H1 (cell line): ENCODE measurements around the gene ROBO2.

Source experiments
- EZH2 ChIP-seq: fragments of 200-600 bp; sonication (generic); IDR thresholded peaks from 2 replicates; pipeline ENCODE4 v1.7.1; 2012; ENCODE audit warnings: low read depth, mild to moderate bottlenecking, moderate library complexity, low read length, inconsistent platforms; ENCODE audit not compliant: severe bottlenecking
- GABPA ChIP-seq: IDR thresholded peaks from 2 replicates; pipeline ENCODE4 v1.6.1; 2011; ENCODE audit warnings: mild to moderate bottlenecking, low read length, moderate library complexity, borderline replicate concordance; ENCODE audit not compliant: insufficient read depth
- HDAC2 ChIP-seq, 2 experiments: fragments of 300-600 bp in 1 of 2; sonication (generic) in 1 of 2; IDR thresholded peaks; 2 replicates each; pipeline ENCODE4 v1.6.1; 2011 to 2012; ENCODE audit warnings: low read depth in 2 of 2, low read length in 2 of 2, mild to moderate bottlenecking in 2 of 2, moderate library complexity in 2 of 2, borderline replicate concordance in 1 of 2, inconsistent platforms in 1 of 2
- POLR2A ChIP-seq, 2 experiments: IDR thresholded peaks; 1 replicate in 1 of 2; 2 replicates in 1 of 2; pipeline ENCODE4 v1.6.1; 2011; ENCODE audit warnings: low read depth in 2 of 2, low read length in 2 of 2, mild to moderate bottlenecking in 2 of 2; ENCODE audit errors: control extremely low read depth in 1 of 2
- POLR2AphosphoS5 ChIP-seq: IDR thresholded peaks from 2 replicates; pipeline ENCODE4 v1.6.1; 2011; ENCODE audit warnings: low read depth, low read length
- TAF1 ChIP-seq: IDR thresholded peaks from 2 replicates; pipeline ENCODE4 v1.6.1; 2011; ENCODE audit warnings: mild to moderate bottlenecking, low read depth, low read length
- TCF12 ChIP-seq: IDR thresholded peaks from 2 replicates; pipeline ENCODE4 v1.6.1; 2011; ENCODE audit warnings: low read depth, mild to moderate bottlenecking, low read length
- USF2 ChIP-seq: IDR thresholded peaks from 2 replicates; pipeline ENCODE4 v1.6.1; 2011; ENCODE audit warnings: low read length, improper control_type of control experiment
- TF ChIP-seq, protein P1 (sequence below), 3 experiments: IDR thresholded peaks; 1 replicate in 2 of 3; 2 replicates in 1 of 3; pipeline versions ENCODE4 v1.5.1 to v1.6.1; 2011; ENCODE audit warnings: low read length in 3 of 3, mild to moderate bottlenecking in 3 of 3, inconsistent platforms in 2 of 3, low read depth in 1 of 3, moderate library complexity in 1 of 3; ENCODE audit not compliant: insufficient read depth in 1 of 3; ENCODE audit errors: control extremely low read depth in 1 of 3

DNA sequence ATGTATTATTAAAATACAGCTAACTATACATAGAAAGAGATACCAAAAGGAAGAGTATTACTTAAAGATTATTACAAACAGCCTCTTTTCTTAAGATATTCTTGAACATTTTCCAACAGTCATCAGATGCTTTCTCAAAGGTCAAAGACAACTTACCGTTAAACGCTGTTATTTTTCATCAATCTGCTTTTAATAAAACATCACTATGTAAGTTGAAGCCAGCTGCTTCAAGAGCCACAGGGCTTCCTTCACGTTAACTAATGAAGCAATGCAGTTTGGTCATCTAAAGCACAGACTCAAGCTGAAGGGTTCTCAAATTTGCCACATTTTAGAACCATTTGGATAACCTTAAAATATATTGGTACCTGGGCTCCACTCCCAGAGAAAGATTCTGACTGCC is 578.8 kb downstream of the ROBO2 start:
- no peak for TF ChIP-seq TAF1
- TF ChIP-seq USF2: no peak
- TF ChIP-seq POLR2AphosphoS5: no peak
- no peak for TF ChIP-seq HDAC2 (IDR thresholded peaks at IDR 0.05; ENCODE audit: borderline replicate concordance in 1 of 2, low read depth in 2 of 2, low read length in 2 of 2)
- TF ChIP-seq TCF12: no peak
- no peak for TF ChIP-seq EZH2
- TF ChIP-seq POLR2A (IDR thresholded peaks at IDR 0.05; ENCODE audit: control extremely low read depth in 1 of 2, low read depth in 2 of 2, low read length in 2 of 2): no peak
- TF ChIP-seq, protein P1, sequence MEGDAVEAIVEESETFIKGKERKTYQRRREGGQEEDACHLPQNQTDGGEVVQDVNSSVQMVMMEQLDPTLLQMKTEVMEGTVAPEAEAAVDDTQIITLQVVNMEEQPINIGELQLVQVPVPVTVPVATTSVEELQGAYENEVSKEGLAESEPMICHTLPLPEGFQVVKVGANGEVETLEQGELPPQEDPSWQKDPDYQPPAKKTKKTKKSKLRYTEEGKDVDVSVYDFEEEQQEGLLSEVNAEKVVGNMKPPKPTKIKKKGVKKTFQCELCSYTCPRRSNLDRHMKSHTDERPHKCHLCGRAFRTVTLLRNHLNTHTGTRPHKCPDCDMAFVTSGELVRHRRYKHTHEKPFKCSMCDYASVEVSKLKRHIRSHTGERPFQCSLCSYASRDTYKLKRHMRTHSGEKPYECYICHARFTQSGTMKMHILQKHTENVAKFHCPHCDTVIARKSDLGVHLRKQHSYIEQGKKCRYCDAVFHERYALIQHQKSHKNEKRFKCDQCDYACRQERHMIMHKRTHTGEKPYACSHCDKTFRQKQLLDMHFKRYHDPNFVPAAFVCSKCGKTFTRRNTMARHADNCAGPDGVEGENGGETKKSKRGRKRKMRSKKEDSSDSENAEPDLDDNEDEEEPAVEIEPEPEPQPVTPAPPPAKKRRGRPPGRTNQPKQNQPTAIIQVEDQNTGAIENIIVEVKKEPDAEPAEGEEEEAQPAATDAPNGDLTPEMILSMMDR (IDR thresholded peaks at IDR 0.05; ENCODE audit: control extremely low read depth in 1 of 3, insufficient read depth in 1 of 3, low read depth in 1 of 3, low read length in 3 of 3): no peak
- no peak for TF ChIP-seq GABPA
